HS-27A (cell line): ENCODE results near the gene RBM20.

ENCODE experiments used
- DNase-seq: peaks from one replicate; pipeline ENCODE4 v3.0.0-alpha.2; 2012; ENCODE audit warnings: low read depth, missing footprints

Gene RBM20

GRCh38 chr10:110676016-110676415 is 31.9 kb downstream of the RBM20 start:
- no peak for DNase-seq

GRCh38 chr10:110679486-110680272 is 35.5 kb downstream of the RBM20 start:
- DNase-seq = no peak

GRCh38 chr10:110680273-110681020 is 36.3 kb downstream of the RBM20 start:
- DNase-seq = no peak

GRCh38 chr10:110681023-110681681 is 37.0 kb downstream of the RBM20 start:
- no peak for DNase-seq

- DNase-seq = no peak
Observed at GRCh38 chr10:110682348-110682747, 38.2 kb downstream of the RBM20 start.

- DNase-seq = no peak
Observed at GRCh38 chr10:110684800-110685446, 40.8 kb downstream of the RBM20 start.

GRCh38 chr10:110686047-110686446 is 41.9 kb downstream of the RBM20 start:
- DNase-seq = no peak

- no peak for DNase-seq
Observed at GRCh38 chr10:110686949-110687348, 42.8 kb downstream of the RBM20 start.

GRCh38 chr10:110687400-110687799 is 43.3 kb downstream of the RBM20 start:
- DNase-seq = no peak

- DNase-seq = no peak
Observed at GRCh38 chr10:110691139-110691538, 47.0 kb downstream of the RBM20 start.

- no peak for DNase-seq
Observed at GRCh38 chr10:110694263-110694662, 50.1 kb downstream of the RBM20 start.

- no peak for DNase-seq
Observed at GRCh38 chr10:110694820-110695538, 50.8 kb downstream of the RBM20 start.

- DNase-seq = no peak
Observed at GRCh38 chr10:110695539-110695886, 51.4 kb downstream of the RBM20 start.

- DNase-seq = no peak
Observed at GRCh38 chr10:110696436-110696835, 52.3 kb downstream of the RBM20 start.

- no peak for DNase-seq
Observed at GRCh38 chr10:110698340-110698739, 54.2 kb downstream of the RBM20 start.

- no peak for DNase-seq
Observed at GRCh38 chr10:110698782-110699201, 54.7 kb downstream of the RBM20 start.

GRCh38 chr10:110699859-110700468 is 55.8 kb downstream of the RBM20 start:
- DNase-seq = no peak

- no peak for DNase-seq
Observed at GRCh38 chr10:110700947-110701616, 56.9 kb downstream of the RBM20 start.

- no peak for DNase-seq
Observed at GRCh38 chr10:110701617-110701971, 57.5 kb downstream of the RBM20 start.

- no peak for DNase-seq
Observed at GRCh38 chr10:110704070-110704469, 59.9 kb downstream of the RBM20 start.
